ENCODE results near the gene CD247.
"Not testable (repeated sequence)": the region's sequence is repeated elsewhere in the genome, so short reads cannot be mapped to it uniquely, and the experiment has no call there.

Gene CD247

GRCh38 chr1:167518331-167518700 lies at the start of gene CD247:
Gene CD247, minus strand, starts transcription at chr1:167518529. Its CDS starts 64 bp downstream, at chr1:167518465.
- DNase-seq = peak in 1 of 10 donors; percentile 52
- intact Hi-C loops (cut with DNase I) = no loop called here

GRCh38 chr1:167567663-167568062 lies 49.3 kb upstream of the CD247 start:
- no peak for DNase-seq
- intact Hi-C loops (cut with DNase I) = no loop called here

GRCh38 chr1:167566766-167567165 lies 48.4 kb upstream of the CD247 start:
- intact Hi-C loops (cut with DNase I) = no loop called here
- DNase-seq = no peak

- no peak for DNase-seq
- intact Hi-C loops (cut with DNase I) = no loop called here
Measured at GRCh38 chr1:167565922-167566321, 47.6 kb upstream of the CD247 start.

GRCh38 chr1:167564612-167565270 lies 46.4 kb upstream of the CD247 start:
- intact Hi-C loops (cut with DNase I) = no loop called here
- DNase-seq = no peak

GRCh38 chr1:167563579-167564246 lies 45.4 kb upstream of the CD247 start:
- DNase-seq = no peak
- intact Hi-C loops (cut with DNase I) = no loop called here

DNA sequence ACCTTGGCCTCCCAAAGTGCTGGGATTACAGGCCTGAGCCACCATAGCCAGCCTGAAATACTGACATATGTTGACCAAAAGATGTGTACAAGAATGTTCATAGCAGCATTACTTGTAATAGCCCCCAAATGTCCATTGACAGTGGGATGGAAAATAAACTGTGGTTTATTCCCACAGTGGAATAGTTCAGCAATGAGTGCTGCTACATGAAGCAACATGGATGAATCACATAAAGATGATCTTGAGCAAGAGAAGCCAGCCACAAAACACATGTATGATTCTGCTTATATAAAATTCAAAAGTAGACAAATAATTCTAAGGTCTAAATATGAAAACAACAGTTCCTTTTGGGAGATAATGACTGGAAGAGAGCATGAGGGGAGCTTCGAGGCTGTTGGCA lies 44.4 kb upstream of the CD247 start:
- intact Hi-C loops (cut with DNase I) = no loop called here
- DNase-seq = no peak

DNA sequence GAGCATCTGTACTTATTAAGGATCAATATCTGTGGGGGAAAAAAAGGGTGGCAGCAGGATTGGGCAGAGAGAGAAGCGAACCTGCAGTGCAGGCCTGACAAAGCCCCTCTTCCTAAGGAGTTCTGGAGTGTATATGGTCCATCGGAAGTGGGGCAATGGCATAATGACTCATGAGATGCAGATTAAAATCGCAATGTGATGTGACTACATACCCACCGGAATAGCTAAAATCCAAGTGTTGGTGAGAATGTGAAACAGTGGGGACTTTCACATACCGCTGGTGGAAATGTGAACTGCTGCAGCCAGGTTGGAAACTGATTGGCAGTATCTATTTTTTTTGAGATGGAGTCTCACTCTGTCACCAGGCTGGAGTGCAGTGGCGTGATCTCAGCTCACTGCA lies 43.4 kb upstream of the CD247 start:
- intact Hi-C loops (cut with DNase I) = no loop called here
- DNase-seq = no peak

GRCh38 chr1:167555971-167556714 lies 37.8 kb upstream of the CD247 start:
- intact Hi-C loops (cut with DNase I) = loop anchor here (10.0 kb wide), 1 partner anchor 129 kb away; no protein-coding TSS in a partner anchor
- DNase-seq = peak in 9 of 10 donors; percentile 52 to 93 (median 79)

GRCh38 chr1:167555072-167555471 lies 36.7 kb upstream of the CD247 start:
- intact Hi-C loops (cut with DNase I) = loop anchor here (10.0 kb wide), 1 partner anchor 130 kb away; no protein-coding TSS in a partner anchor

DNA sequence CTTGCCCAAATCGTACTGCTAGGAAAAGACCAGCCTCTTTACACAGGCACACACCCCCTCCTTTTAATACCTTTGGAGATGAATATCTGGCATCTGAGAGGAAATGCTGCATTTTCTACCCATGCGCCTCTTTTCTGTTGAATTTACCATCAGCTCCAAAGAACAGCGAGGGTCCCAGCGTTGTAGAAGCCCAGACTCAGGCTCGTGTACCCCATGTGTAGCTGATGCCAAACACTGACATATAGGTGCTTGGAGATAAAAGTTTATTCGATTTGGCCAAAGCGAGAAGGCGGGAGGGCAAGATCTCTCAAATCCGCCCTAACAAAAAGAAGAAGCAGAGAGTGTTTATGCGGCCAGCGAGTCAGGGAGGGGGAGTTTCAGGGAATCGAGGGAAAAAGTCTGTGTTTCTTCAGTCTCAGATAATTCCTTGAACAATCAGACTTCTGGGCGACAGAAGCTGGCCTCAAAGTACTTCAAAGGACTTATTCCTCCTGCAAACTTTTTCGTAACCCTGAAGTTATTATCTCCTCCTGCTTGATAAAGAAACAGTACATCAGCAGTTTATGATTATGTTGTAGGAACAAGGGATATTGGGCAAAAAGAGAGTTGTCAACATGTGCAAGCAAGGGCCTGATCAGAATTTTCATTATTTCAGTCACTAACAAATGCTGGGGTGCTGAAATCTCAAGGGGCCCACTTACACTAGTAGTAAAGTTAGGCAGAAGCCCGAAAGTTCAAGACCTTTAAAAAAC lies 35.9 kb upstream of the CD247 start:
- intact Hi-C loops (cut with DNase I) = loop anchor here (10.0 kb wide), 1 partner anchor 131 kb away; no protein-coding TSS in a partner anchor
- DNase-seq = no peak

More at GRCh38 chr1:167555072-167555471, 36.7 kb upstream of the CD247 start:
- DNase-seq = not testable (repeated sequence)

DNA sequence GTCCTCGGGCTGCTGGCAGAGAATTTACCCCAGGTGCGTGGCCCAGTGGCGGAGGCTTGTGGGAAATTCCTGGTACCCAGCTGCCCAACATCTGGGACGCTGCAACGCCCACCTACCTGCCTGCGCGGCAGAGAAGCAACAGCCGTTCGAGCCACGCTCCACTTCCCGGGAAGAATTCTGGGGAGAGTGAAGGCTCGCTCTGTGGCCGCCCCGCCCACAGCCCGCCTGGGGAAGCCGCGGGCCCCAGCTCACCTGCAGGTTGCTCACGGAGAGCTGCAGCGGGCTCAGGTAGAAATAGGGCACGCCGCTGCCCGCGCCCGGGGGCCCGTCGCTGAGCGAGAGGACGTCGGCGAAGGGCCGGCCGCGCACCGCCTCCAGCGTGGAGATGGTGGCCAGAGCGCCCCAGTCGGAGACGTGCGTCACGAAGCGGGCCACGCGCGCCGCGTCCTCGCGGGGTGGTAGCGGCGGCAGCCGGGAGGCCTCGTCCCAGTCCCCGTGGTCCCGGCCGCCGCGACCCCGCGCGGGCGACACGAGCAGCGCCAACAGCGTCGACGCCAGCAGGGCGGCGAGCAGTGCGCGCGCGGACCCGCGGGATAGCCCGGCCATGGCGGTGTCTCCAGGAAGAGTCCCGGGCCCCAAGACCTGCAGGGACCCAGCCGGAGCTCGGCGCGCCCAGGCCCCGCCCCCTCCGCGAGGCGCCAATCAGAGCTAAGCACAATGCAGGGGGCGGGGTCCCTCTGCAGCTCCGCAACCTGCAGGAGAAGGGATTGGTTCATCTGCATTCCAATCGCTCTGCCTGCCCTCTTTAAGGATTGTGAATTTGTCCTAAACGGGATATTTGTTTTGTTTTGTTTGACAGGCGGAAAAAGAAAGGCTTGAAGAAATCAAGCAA lies 35.1 kb upstream of the CD247 start, which contains the start of gene CREG1:
Gene CREG1, minus strand, starts transcription at position 627 of the 892 bp plus-strand sequence.
- intact Hi-C loops (cut with DNase I) = loop anchor here (10.0 kb wide), 1 partner anchor 131 kb away; no protein-coding TSS in a partner anchor
- DNase-seq = peak; percentile 85 to 99 (median 92)

DNA sequence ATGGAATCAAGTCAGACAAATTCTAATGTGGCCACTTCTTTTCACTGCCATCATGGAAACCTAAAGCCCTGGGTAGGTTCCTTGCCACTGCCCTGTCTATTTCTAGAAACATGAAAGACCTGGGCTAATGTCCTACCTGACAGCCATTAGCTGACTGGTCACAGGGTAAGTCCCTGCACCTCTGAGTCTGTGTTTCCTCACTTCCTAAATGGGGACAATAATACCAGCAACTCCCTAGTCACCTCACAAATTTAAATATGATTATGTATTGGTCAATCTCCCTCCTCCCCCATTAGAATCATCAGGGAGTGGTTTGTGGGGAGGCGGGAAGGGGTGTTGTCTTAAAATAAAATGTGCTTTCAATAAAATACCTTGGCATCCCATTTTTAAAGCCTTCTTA lies 33.0 kb upstream of the CD247 start:
- intact Hi-C loops (cut with DNase I) = loop anchor here (10.0 kb wide), 1 partner anchor 133 kb away; no protein-coding TSS in a partner anchor
- DNase-seq = no peak

DNA sequence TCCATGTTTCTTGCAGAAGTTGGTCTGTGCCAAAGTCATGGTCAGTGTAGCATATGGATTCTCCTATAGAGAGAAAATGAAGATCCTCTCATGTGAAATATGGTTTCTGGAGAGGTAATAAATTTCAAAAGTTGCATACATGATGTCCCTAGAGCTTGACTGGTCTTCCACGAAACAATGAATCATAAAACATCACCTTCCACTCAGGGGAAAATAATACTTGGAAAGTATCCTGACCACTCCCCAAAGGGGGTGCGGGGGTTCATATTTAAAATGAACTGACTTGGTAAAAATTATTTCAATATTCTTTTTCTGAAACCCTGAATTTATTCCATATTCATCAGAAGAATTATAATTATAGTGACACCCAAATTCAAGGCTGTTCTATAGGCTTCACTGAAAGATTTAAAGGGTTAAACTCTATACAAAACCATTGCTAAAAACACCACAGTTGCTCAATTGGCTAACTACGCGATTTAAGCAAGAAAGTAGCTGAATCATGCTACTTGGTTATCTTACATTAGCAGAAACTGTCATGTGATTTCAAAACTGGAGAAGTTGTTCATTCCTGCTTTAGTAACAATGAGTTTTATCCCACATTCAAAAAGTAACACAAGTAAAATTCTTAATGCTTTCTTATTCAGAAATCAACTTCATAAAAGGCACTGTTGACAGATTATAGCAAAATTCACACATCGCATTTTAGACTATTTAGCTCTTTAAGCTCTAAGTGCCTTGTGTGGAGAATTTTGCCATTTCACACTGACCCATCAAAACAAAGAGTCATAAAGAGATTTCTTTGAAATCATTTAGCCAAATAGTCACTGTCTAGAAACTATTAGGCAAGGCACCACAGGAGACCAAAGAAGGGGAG lies 30.0 kb upstream of the CD247 start:
- no peak for DNase-seq
- intact Hi-C loops (cut with DNase I) = no loop called here

DNA sequence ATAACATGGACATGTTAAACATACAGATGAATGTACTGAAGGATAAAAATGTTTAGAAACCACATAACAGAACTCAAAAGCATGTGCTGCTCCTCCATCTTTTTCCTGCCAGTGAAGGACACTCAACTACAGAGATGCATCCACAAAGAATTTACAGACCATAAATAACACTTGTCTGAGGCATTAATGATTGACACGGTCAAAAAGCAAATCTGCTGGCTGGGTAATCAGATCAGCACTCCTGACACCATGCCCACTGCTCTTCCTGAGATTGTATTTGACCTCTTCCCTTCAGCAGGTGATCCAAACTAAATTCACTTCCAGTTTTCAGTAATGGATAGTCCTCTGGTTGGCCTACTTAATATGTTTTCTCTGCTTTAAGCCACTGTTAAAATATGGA lies 28.6 kb upstream of the CD247 start:
- no peak for DNase-seq
- intact Hi-C loops (cut with DNase I) = no loop called here

DNA sequence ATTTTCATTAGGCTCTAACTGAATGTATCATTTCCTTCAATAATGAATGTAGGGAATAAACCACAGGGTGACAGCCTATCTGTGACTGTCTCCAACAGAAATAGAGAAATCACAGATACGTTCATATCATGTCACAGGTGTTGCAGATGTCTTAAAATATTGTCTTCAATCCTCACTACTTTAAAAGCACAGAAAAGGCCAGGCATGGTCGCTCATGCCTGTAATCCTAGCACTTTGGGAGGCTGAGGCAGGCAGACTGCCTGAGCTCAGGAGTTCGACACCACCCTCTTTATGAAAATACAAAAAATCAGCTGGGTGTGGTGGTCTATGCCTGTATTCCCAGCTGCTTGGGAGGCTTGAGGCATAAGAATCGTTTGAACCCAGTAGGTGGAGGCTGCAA lies 27.0 kb upstream of the CD247 start:
- intact Hi-C loops (cut with DNase I) = no loop called here
- no peak for DNase-seq

DNA sequence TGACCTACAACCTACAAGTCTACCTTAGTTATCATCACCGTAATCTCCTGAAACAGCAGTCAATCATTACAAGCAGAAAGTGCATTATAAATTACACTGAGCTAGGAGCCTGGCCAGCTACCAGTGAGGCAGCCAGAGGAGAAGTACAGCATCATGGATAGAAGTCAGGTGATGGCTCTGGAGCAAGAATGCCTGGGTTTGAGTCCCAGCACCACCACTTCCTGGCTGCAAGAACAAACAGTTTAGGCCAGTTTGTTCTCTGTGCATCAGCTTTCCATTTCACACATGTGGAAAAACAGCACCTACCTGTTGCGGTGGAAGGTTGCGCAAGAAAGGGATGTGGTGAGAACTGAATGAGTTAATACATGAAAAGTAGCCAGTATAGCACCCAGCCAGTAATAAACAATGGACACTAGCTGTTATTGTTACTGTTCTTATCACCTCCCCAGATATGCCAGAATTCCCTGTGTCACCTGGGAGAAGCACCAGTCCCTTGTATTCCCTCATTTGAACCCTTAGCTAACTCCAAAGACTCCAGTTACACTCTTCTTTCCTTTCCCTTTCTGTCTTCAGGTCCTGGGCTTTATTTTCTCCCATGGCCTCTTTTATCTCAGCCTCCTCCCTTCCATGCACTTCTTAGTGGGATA lies 26.2 kb upstream of the CD247 start:
- intact Hi-C loops (cut with DNase I) = no loop called here
- DNase-seq = no peak
